HTR-8/SVneo (cell line): ENCODE measurements around the gene DARS2.
"Not testable (repeated sequence)": the region's sequence is repeated elsewhere in the genome, so short reads cannot be mapped to it uniquely, and the experiment has no call there.

Experiments
- DNase-seq: peaks from one replicate; pipeline ENCODE4 v3.0.0; 2011; ENCODE audit warnings: low spot score, mixed read lengths; ENCODE audit not compliant: insufficient read length
- FAIRE-seq: peaks from 2 replicates; lab custom pipeline; 2011; peaks lifted over from hg19 to GRCh38; lab: Jason Lieb, UNC

DARS2 gene

GRCh38 chr1:173861731-173862145 lies 37.3 kb downstream of the DARS2 start:
- peak; percentile 4 for FAIRE-seq
- no peak for DNase-seq

GRCh38 chr1:173862146-173862768 lies 37.8 kb downstream of the DARS2 start:
- not testable (repeated sequence) for FAIRE-seq, DNase-seq

GRCh38 chr1:173862769-173863223 lies 38.3 kb downstream of the DARS2 start:
- DNase-seq (no peak), FAIRE-seq (no peak)

GRCh38 chr1:173863224-173864161 lies 39.0 kb downstream of the DARS2 start:
- DNase-seq, result no peak
- FAIRE-seq, result no peak

DNA sequence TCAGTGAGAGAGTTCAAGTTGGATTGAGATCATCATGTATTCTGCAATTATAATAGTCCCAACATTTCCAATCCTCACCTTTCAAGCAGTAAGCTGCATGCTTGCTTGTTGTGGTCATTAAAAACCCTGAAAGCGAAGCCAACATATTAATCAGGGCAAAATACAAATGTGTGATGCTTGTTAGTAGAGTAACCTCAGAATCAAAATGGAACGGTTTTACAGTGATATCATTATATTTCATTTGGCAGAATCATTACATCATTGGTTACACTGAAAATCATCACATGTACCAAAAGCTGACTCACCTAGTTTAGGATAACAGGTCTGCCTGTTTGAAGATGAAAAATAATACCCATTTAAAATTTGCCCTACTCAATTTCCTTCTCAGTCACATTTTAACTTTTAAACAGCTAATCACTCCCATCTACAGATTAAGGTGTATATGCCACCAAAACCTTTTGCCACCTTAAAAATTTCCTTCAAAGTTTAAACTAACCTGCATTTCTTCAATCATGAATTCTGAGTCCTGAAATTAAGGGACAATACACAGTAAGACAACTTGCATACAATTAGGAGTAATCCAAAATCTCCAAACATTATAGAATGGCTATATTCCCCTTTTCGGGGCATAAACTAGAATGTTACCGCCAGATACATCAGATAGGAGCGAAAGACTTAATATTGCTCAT lies 39.9 kb downstream of the DARS2 start:
- DNase-seq, result no peak
- FAIRE-seq, result no peak

- no peak for DNase-seq
- FAIRE-seq, result no peak
These were observed 41.1 kb downstream of the DARS2 start for GRCh38 chr1:173865468-173866164.

GRCh38 chr1:173866413-173867115 lies 42.1 kb downstream of the DARS2 start:
- DNase-seq, result no peak
- FAIRE-seq, result no peak

- FAIRE-seq (no peak), DNase-seq (no peak)
These were observed 42.8 kb downstream of the DARS2 start for GRCh38 chr1:173867141-173867752.

- FAIRE-seq (peak; percentile 97), DNase-seq (peak; percentile 96)
These were observed 43.3 kb downstream of the DARS2 start, which contains the start of gene GAS5 for GRCh38 chr1:173867753-173868265. Gene GAS5, minus strand, starts transcription at chr1:173867989.

- DNase-seq, result peak; percentile 79
- FAIRE-seq, result no peak
These were observed 44.0 kb downstream of the DARS2 start, which contains the start of gene ZBTB37 for GRCh38 chr1:173868266-173869020. Gene ZBTB37, plus strand, starts transcription at chr1:173868380. Its CDS starts 1,846 bp downstream, at chr1:173870226.

- FAIRE-seq (no peak), DNase-seq (no peak)
These were observed 44.5 kb downstream of the DARS2 start for GRCh38 chr1:173869021-173869359.

DNA sequence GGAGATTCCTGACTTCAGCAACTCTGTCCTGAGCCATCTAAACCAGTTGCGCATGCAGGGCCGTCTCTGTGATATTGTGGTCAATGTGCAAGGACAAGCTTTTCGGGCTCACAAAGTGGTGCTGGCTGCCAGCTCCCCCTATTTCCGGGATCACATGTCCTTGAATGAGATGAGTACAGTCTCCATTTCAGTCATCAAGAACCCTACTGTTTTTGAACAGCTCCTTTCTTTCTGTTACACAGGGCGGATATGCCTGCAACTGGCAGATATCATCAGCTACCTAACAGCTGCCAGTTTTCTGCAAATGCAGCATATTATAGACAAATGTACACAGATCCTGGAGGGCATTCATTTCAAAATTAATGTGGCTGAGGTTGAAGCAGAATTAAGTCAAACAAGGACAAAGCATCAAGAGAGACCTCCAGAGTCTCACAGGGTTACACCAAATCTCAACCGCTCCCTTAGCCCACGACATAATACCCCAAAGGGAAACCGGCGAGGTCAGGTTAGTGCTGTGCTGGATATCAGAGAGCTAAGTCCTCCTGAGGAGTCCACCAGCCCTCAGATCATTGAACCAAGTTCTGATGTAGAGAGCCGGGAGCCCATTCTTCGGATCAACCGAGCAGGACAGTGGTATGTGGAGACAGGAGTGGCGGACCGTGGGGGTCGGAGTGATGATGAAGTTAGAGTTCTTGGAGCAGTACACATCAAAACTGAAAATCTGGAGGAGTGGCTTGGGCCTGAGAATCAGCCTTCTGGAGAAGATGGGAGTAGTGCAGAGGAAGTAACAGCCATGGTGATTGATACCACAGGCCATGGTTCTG lies 46.0 kb downstream of the DARS2 start:
- no peak for DNase-seq
- no peak for FAIRE-seq

- no peak for DNase-seq
- no peak for FAIRE-seq
These were observed 46.6 kb downstream of the DARS2 start for GRCh38 chr1:173871091-173871490.

DNA sequence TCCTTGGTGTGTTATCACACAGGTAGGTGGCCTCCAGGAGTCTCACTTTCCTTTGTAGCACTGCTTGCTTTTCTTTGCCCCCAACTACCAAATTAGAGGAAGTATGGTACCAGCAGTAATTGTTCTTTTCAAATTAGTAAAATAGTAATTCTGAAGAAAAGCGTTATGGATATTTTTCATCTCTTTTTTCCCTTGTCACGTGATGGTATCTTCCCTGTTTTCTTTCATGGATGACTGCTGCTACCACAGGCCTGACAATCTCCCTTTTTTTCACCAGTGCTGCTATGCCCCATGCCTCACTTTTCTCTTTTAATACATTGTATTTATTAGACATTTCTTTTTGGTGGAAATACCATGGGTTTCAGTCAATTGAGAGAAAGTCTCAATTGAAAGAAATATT lies 47.0 kb downstream of the DARS2 start:
- FAIRE-seq (no peak), DNase-seq (no peak)

DNA sequence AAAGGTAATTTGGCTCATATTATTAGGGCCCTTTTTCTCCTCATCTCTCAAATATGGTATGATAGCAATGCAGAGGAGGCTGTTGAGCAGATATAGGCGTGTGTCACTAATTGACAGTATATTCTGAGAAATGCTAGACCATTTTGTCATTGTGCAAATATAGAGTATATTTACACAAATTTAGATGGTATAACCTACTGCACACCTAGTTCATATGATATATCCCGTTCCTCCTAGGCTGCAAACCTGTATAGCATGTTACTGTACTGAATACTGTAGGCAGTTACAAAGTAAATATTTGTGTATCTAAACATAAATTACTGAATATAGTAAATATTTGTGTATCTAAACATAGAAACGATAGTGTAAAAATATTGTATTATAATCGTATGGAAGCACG lies 52.3 kb downstream of the DARS2 start:
- no peak for DNase-seq
- FAIRE-seq, result no peak

- DNase-seq (no peak), FAIRE-seq (no peak)
These were observed 53.8 kb downstream of the DARS2 start for GRCh38 chr1:173878251-173878650.

- not testable (repeated sequence) for DNase-seq, FAIRE-seq
These were observed 56.6 kb downstream of the DARS2 start for GRCh38 chr1:173881117-173881516.
